Suppressor macrophage (primary cell): ENCODE results near the gene ISYNA1.

ENCODE experiments used
- DNase-seq, 4 experiments: peaks; one replicate each; pipeline ENCODE4 v3.0.0-alpha.2; 2020 to 2022

Gene ISYNA1

DNA sequence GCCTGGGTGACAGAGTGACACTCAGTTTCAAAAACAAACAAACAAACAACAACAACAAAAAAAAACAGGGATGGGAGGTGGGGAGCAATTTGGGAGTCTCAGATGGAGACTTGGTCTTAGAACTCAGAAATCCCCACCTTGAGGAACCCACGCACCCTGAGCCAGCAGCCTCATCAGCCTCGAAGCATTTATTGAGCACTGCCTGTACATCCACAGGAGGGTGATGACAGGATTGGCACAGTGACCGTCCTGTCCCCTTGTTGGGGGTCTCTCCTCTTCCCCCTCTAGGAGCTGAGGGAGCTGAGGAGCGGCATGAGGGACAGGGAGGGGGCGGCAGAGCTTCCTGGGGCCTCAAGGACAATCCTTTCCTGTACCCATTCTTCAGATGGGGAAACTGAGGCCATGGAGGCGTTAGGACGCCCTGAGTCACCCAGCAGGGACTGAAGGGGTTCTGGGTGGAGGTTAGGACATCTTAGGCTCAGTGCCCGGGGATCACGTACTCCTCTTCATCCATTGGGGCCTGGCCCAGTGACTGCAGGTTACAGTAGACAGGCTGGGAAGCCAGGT is 46.3 kb downstream of the ISYNA1 start:
- DNase-seq = no peak

DNA sequence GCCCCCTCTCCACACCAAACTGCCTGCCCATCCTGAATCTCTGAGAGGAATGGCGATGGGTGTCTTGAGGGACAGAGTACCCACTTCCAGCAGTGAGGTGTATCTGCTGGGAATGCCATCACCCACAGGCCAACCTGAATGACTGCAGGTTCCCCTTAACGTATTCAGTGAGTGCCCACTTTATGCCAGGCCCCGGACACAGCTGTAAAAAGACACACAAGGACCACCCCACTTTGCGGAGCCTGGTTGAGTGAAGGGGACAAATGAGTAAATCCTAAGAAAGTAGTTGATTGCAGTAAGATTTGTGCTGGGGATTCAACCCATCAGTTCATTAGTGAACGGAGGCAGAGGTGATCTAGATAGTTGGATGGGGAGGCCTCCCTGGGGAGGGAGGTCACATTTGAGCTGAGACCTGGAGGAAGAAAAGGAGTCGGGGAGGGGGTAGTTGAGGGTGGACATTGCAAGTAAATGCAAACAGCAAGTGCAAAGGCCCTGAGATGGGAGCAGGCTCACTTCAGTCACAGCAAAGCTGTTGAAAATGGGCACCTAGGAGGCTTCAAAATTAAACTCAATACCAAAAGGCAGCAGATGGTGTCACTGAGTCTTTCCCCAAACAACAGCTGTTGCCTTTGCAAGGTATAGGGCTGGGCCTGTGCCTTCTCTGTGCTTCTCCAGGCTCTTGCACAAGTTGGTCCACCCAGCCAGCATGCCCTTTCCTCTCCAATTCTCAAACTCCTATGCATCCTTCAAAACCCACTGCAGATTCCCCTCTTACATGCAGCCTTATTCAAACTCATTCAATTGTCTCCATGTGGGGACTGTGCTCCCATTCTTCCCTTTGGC is 47.6 kb downstream of the ISYNA1 start:
- peak in 1 of 4 experiments; percentile 21 for DNase-seq

DNA sequence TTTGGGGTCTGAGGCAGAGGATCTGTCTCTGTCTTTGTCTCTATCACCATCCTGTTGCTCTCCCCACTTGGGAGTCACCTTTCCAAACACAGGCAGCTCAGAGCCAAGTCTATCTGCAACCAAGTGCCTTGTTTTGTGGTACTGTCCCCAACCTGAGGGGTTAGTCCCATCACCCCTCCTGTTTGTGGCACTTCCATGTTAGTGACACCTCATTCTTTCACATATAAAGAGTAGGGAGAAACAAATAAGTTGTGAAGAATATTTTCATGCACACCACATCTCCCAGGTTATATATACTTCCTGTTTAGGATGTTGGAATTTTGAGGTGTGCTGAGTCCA is 48.2 kb downstream of the ISYNA1 start:
- DNase-seq = no peak

DNA sequence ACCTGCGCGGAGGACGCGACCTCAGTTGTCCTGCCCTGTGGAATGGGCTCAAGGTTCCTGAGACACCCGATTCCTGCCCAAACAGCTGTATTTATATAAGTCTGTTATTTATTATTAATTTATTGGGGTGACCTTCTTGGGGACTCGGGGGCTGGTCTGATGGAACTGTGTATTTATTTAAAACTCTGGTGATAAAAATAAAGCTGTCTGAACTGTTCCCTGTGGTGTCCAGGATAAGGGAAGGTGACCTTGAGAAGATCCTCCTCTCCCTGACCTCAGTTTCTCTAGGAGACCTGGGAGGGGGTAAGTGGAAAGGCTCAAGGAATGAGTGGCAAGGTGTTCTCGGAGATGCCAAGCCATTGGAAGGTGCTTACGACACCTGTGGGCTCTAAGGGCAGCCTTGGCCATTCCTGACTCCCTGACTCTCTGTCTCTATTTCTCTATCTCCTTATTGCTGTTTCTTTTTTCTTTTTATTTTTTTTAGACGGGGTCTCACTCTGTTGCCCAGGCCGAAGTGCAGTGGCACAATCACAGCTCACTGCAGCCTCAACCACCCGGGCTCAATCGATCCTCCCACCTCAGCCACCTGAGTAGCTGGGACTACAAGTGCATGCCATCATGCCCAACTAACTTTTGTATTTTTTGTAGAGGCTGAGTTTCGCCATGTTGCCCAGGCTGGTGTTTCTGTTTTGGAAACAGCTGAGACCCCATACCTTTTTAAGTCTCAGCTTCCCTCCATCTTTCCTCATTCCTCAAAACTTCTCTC is 48.8 kb downstream of the ISYNA1 start:
- DNase-seq = no peak

DNA sequence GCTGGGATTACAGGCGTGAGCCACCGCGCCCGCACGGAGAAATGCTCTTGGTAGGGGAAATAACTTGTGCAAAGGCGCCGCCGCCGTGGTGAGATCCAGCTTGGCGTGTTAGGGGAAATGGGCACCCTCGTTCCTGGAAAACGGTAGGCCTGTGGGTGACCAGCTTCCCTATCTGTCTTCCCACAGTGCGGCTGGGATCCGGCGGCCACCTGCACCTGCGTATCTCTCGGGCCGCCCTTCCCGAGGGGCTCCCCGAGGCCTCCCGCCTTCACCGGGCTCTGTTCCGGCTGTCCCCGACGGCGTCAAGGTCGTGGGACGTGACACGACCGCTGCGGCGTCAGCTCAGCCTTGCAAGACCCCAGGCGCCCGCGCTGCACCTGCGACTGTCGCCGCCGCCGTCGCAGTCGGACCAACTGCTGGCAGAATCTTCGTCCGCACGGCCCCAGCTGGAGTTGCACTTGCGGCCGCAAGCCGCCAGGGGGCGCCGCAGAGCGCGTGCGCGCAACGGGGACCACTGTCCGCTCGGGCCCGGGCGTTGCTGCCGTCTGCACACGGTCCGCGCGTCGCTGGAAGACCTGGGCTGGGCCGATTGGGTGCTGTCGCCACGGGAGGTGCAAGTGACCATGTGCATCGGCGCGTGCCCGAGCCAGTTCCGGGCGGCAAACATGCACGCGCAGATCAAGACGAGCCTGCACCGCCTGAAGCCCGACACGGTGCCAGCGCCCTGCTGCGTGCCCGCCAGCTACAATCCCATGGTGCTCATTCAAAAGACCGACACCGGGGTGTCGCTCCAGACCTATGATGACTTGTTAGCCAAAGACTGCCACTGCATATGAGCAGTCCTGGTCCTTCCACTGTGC is 49.6 kb downstream of the ISYNA1 start:
- DNase-seq = peak; percentile 94 to 96 (median 94)

DNA sequence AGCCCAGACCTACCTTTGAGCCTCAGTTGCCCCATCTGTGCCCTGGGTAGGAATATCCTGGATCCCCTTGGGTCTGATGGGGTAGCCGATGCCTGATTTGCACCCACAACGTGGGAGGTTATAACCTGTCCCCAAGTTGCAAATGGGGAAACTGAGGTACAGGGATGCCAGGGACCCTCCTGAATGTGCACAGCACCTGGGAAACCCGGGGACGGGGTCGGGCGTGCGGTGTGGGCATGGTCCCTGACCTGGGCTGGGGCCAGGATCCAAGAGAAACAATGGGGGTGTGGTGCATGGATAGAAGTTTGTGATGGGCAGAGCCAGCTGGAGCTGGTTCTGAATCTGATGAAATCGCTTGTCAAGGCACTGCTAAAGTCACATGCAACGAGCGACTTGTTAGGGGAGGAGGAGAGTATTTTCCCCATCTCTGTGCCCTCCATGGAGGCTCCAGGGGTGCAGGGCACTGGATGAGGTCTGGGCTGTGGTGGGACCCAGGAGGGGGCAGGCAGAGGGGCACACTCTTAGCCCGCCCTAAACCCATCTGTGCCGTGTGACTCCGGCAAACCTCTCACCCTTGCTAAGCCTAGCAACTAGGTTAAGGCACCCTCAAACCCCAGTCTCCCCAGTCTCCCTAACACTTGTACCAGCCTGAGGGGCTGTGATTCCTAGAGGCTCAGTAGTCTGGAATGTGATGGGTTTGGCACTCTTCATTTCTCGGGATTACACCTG is 51.2 kb downstream of the ISYNA1 start:
- DNase-seq = peak; percentile 26 to 51 (median 48)

DNA sequence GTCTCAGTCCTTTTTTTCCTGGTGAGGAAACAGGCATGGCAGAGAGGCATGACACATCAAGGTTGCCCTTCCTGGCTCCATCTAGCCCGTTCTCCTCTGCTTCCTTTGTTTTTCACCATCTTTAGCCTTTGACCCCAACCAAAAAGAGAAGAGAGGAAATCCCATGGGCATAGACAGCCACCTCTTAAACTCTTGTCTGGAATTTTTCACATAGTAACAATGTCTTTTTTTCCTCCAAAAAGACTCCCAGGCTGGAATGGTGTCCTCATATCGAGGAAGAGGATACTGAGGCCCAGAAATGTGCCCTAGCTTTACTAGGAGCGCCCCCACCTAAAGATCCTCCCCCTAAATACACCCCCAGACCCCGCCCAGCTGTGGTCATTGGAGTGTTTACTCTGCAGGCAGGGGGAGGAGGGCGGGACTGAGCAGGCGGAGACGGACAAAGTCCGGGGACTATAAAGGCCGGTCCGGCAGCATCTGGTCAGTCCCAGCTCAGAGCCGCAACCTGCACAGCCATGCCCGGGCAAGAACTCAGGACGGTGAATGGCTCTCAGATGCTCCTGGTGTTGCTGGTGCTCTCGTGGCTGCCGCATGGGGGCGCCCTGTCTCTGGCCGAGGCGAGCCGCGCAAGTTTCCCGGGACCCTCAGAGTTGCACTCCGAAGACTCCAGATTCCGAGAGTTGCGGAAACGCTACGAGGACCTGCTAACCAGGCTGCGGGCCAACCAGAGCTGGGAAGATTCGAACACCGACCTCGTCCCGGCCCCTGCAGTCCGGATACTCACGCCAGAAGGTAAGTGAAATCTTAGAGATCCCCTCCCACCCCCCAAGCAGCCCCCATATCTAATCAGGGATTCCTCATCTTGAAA is 52.0 kb downstream of the ISYNA1 start, which contains the start of gene GDF15:
GDF15 (plus strand) TSS at position 484 of the 868 bp plus-strand sequence; CDS start at position 516, 32 bp downstream.
- peak; percentile 89 to 93 (median 90) for DNase-seq

DNA sequence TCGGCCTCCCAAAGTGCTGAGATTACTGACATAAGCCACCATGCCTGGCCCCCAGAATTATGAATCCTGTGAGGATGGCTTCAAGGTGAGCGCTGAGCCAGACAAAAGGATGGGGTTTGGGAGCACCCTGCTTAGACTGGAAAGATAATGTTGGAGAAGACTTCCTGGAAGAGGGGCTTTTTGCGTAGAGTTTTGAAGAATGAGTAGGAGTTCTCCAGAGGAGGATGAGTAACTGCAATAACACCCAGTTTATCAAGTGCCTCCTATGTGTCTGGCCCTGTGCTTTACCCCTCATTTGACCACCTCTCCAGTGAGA is 52.6 kb downstream of the ISYNA1 start:
- DNase-seq = no peak

DNA sequence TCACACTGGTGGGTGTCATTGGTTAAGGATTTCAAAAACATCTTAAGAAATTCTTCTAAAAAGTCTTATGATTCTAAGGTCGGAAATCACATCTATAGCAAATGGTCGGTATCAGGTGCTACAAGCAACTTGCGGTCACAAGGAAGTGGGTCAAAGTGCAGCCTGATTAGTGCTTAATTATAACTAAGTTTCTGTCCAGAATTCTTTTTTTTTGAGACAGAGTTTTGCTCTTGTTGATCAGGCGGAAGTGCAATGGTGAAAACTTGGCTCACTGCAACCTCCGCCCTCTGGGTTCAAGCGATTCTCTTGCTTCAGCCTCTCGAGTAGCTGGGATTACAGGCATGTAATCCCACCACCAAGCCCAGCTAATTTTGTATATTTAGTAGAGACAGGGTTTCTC is 53.2 kb downstream of the ISYNA1 start:
- DNase-seq = no peak
